HCT116 (cell line): ENCODE measurements around the gene SDK2. TPM values are rescaled to one million over a fixed set of nuclear protein-coding genes. Genes with fewer than 3 reads are reported as not detected.

Experiments used
- ATAC-seq: fragments of 200-7000 bp; cut with Tn5 transposase; 2 replicates; pipeline ENCODE4 v1.9.1; 2020; ENCODE audit warnings: mild to moderate bottlenecking, moderate library complexity
- BruUV-seq: library from RNA; stranded (reverse); fragments of 400-500 nt; replicated peaks from 2 replicates; lab custom pipeline; 2021; lab: Mats Ljungman, UMichigan
- CTCF ChIA-PET: fragments of 300-600 bp; sonication (Branson Sonifier 250); formaldehyde crosslinking; loops from one replicate; lab custom pipeline; 2021; ENCODE audit warnings: antibody characterized with exemption; lab: Charles Lee
- POLR2A ChIA-PET: fragments of 300-600, 350-600 bp; sonication (Branson Sonifier 250); formaldehyde crosslinking; loops from one replicate; lab custom pipeline; 2021; ENCODE audit warnings: antibody characterized with exemption; lab: Charles Lee
- RAD21 ChIA-PET, 2 experiments: fragments of 300-600 bp; sonication (Branson Sonifier 250); formaldehyde crosslinking; loops; one replicate each; lab custom pipeline; 2023; ENCODE audit warnings: low total read pairs in 2 of 2; ENCODE audit not compliant: uncharacterized antibody in 2 of 2, unreplicated experiment in 2 of 2, low non-redundant PET in 1 of 2; lab: Charles Lee
- DNase-seq: peaks from one replicate; pipeline ENCODE4 v3.0.0-alpha.2; 2010; ENCODE audit warnings: low read depth, low spot score
- H2AFZ ChIP-seq: fragments of 200-600 bp; shearing (Covaris generic), sonication (generic); 2 replicates; pipeline ENCODE4 v1.6.1; 2017; ENCODE audit warnings: low read depth, mixed run types, mixed read lengths, antibody characterized with exemption, low read length; ENCODE audit not compliant: poor library complexity, severe bottlenecking
- H3K27ac ChIP-seq: 2 replicates; pipeline ENCODE4 v1.5.1; 2012; ENCODE audit warnings: low read depth, low read length
- H3K27me3 ChIP-seq: fragments of 200-600 bp; sonication (generic); 2 replicates; pipeline ENCODE4 v1.6.1; 2016; ENCODE audit warnings: mixed run types, low read length, mixed read lengths; ENCODE audit not compliant: insufficient read depth
- H3K36me3 ChIP-seq, 2 experiments: fragments of 200-500 bp in 1 of 2; fragments of 200-600 bp in 1 of 2; sonication (Bioruptor generic) in 1 of 2; sonication (generic) in 1 of 2; 2 replicates each; pipeline versions ENCODE4 v1.5.1 to v1.6.1; 2014 to 2016; ENCODE audit warnings: low read length in 2 of 2, inconsistent platforms in 1 of 2, mixed read lengths in 1 of 2, mixed run types in 1 of 2; ENCODE audit not compliant: insufficient read depth in 2 of 2, control insufficient read depth in 1 of 2
- H3K4me1 ChIP-seq, 2 experiments: fragments of 200-600 bp in 1 of 2; sonication (generic) in 1 of 2; 2 replicates each; pipeline versions ENCODE4 v1.5.1 to v1.6.1; 2012 to 2017; ENCODE audit warnings: low read length in 2 of 2, inconsistent platforms in 1 of 2, mild to moderate bottlenecking in 1 of 2, mixed read lengths in 1 of 2, mixed run types in 1 of 2, moderate library complexity in 1 of 2; ENCODE audit not compliant: insufficient read depth in 2 of 2, control insufficient read depth in 1 of 2
- H3K4me2 ChIP-seq: fragments of 200-600 bp; sonication (generic); 2 replicates; pipeline ENCODE4 v1.6.1; 2017; ENCODE audit warnings: mixed run types, low read length, mixed read lengths
- H3K4me3 ChIP-seq, 2 experiments: fragments of 200-600 bp in 1 of 2; sonication (generic) in 1 of 2; replicated peaks in 1 of 2; 2 replicates each; pipeline ENCODE4 v1.5.1; 2011 to 2016; ENCODE audit warnings: low read length in 2 of 2, control low read depth in 1 of 2, low read depth in 1 of 2, mild to moderate bottlenecking in 1 of 2, mixed read lengths in 1 of 2, mixed run types in 1 of 2
- H3K79me2 ChIP-seq: fragments of 200-600 bp; sonication (generic); 2 replicates; pipeline ENCODE4 v1.6.1; 2017; ENCODE audit warnings: mild to moderate bottlenecking, mixed run types, low read length, moderate library complexity, mixed read lengths; ENCODE audit not compliant: insufficient read depth
- H3K9ac ChIP-seq: fragments of 200-600 bp; sonication (generic); 2 replicates; pipeline ENCODE4 v1.6.1; 2016; ENCODE audit warnings: low read length, mixed read lengths
- H3K9me2 ChIP-seq: fragments of 200-600 bp; sonication (generic), shearing (Covaris generic); 2 replicates; pipeline ENCODE4 v1.6.1; 2017; ENCODE audit warnings: mixed run types, mild to moderate bottlenecking, moderate library complexity; ENCODE audit not compliant: insufficient read depth
- H3K9me3 ChIP-seq, 2 experiments: fragments of 200-500 bp in 1 of 2; fragments of 200-600 bp in 1 of 2; sonication (Bioruptor generic) in 1 of 2; sonication (generic) in 1 of 2; 2 replicates each; pipeline ENCODE4 v1.6.1; 2014 to 2017; ENCODE audit warnings: low read length in 2 of 2, mixed read lengths in 2 of 2, inconsistent platforms in 1 of 2, low read depth in 1 of 2, mild to moderate bottlenecking in 1 of 2, mixed run types in 1 of 2, moderate library complexity in 1 of 2; ENCODE audit not compliant: control insufficient read depth in 1 of 2, insufficient read depth in 1 of 2
- H4K20me1 ChIP-seq: fragments of 200-600 bp; sonication (generic), shearing (Covaris generic); 2 replicates; pipeline ENCODE4 v1.6.1; 2017; ENCODE audit warnings: mixed run types, mild to moderate bottlenecking, moderate library complexity; ENCODE audit not compliant: insufficient read depth
- ATF3 ChIP-seq: IDR thresholded peaks from 2 replicates; pipeline ENCODE4 v1.6.1; 2012
- CEBPB ChIP-seq: IDR thresholded peaks from 2 replicates; pipeline ENCODE4 v1.6.1; 2012; ENCODE audit warnings: low read depth
- ELF1 ChIP-seq: IDR thresholded peaks from 2 replicates; pipeline ENCODE4 v1.6.1; 2012; ENCODE audit warnings: low read depth, borderline replicate concordance
- JUND ChIP-seq: IDR thresholded peaks from 2 replicates; pipeline ENCODE4 v1.6.1; 2012
- POLR2A ChIP-seq: IDR thresholded peaks from 2 replicates; pipeline ENCODE4 v1.7.0; 2011; ENCODE audit warnings: borderline replicate concordance; ENCODE audit not compliant: insufficient read depth, insufficient read length; ENCODE audit errors: extremely low read depth
- POLR2AphosphoS5 ChIP-seq: IDR thresholded peaks from 2 replicates; pipeline ENCODE4 v1.6.1; 2011; ENCODE audit warnings: mild to moderate bottlenecking, low read depth, low read length, moderate library complexity
- RAD21 ChIP-seq: IDR thresholded peaks from 2 replicates; pipeline ENCODE4 v1.6.1; 2012; ENCODE audit warnings: low read depth, mild to moderate bottlenecking
- ZBTB33 ChIP-seq: IDR thresholded peaks from 2 replicates; pipeline ENCODE4 v1.6.1; 2011; ENCODE audit warnings: mild to moderate bottlenecking, low read length, moderate library complexity; ENCODE audit not compliant: insufficient replicate concordance; ENCODE audit errors: extremely low read depth
- ZNF274 ChIP-seq: fragments of 200-500 bp; sonication (Bioruptor generic); IDR thresholded peaks from 2 replicates; pipeline ENCODE4 v1.6.1; 2014; ENCODE audit warnings: mild to moderate bottlenecking, low read depth, low read length, inconsistent platforms
- intact Hi-C: fragments of 100-400 bp; cut with micrococcal nuclease; formaldehyde crosslinking; loops from 2 replicates; pipeline ENCODE4 v1.10.0; 2022
- total RNA-seq: library from RNA; stranded (reverse); gene quantifications from one replicate; pipeline ENCODE4 v1.2.1, GENCODE V29; 2021; ENCODE audit not compliant: unreplicated experiment

The SDK2 gene
- total RNA-seq, 1 experiment from 2014 or later = 0.10 TPM

- H3K4me3 ChIP-seq = no peak overlapping the region
- H3K9me2 ChIP-seq = no peaks in the 10 kb centered on the region
- H3K4me1 ChIP-seq = no peaks in the 10 kb centered on the region
- ChIA-PET POLR2A (no interaction called here), CTCF (no interaction called here), RAD21 (interaction anchor here in 1 of 2 experiments (0.6 kb wide), 1 partner anchor 79 kb away, joined by 3 read pairs; no protein-coding TSS in a partner anchor)
- H3K9me3 ChIP-seq = no peaks in the 10 kb centered on the region
- H3K79me2 ChIP-seq = no peaks in the 10 kb centered on the region
- no TSS peak for BruUV-seq
- ATAC-seq (no peak), DNase-seq (no peak)
- H2AFZ ChIP-seq = no peak overlapping the region
- TF ChIP-seq ATF3 (no peak), RAD21 (no peak), ZNF274 (no peak), POLR2AphosphoS5 (no peak)
- H3K9ac ChIP-seq = no peak overlapping the region
- H3K36me3 ChIP-seq = no peaks in the 10 kb centered on the region
- no peaks in the 10 kb centered on the region for H4K20me1 ChIP-seq
- intact Hi-C loops = no loop called here
- H3K27me3 ChIP-seq = peaks cover 28% of the 10 kb centered on the region
- H3K4me2 ChIP-seq = no peak overlapping the region
- no peak overlapping the region for H3K27ac ChIP-seq
These were observed 130.8 kb downstream of the SDK2 start for GRCh38 chr17:73513426-73513825.

GRCh38 chr17:73511719-73512115, 132.5 kb downstream of the SDK2 start:
- Histone ChIP-seq H3K4me1 (no peaks in the 10 kb centered on the region), H3K27me3 (peaks cover 32% of the 10 kb centered on the region), H2AFZ (no peak overlapping the region), H4K20me1 (no peaks in the 10 kb centered on the region), H3K27ac (no peak overlapping the region), H3K9me3 (no peaks in the 10 kb centered on the region), H3K9me2 (no peaks in the 10 kb centered on the region), H3K9ac (no peak overlapping the region), H3K4me3 (no peak overlapping the region), H3K79me2 (no peaks in the 10 kb centered on the region), H3K36me3 (no peaks in the 10 kb centered on the region), H3K4me2 (no peak overlapping the region)
- BruUV-seq = no TSS peak
- ChIA-PET CTCF (no interaction called here), POLR2A (no interaction called here), RAD21 (interaction anchor here in 1 of 2 experiments (0.6 kb wide), 1 partner anchor 135 kb away, joined by 3 read pairs; no protein-coding TSS in a partner anchor)
- no peak for TF ChIP-seq ELF1
- TF ChIP-seq POLR2A = no peak
- no peak for TF ChIP-seq JUND
- TF ChIP-seq CEBPB = no peak
- TF ChIP-seq ZBTB33 = no peak
- ATAC-seq (no peak), DNase-seq (no peak)
- intact Hi-C loops = no loop called here
